ENCODE results near the gene KNDC1. TPM values are rescaled to one million over a fixed set of nuclear protein-coding genes. Genes with fewer than 3 reads are reported as not detected.

The KNDC1 gene
- total RNA-seq, 1 donor from 2014 or later = not detected

GRCh38 chr10:133157662-133158436 is 2.2 kb upstream of the KNDC1 start:
- intact Hi-C loops (cut with DNase I) = no loop called here
- ATAC-seq (ENCODE audit: poor library complexity) (no peak), DNase-seq (no peak)

- ATAC-seq (ENCODE audit: poor library complexity) (no peak), DNase-seq (no peak)
- intact Hi-C loops (cut with DNase I) = no loop called here
Measured at GRCh38 chr10:133158437-133158755, 1.6 kb upstream of the KNDC1 start.

- intact Hi-C loops (cut with DNase I) = no loop called here
- DNase-seq (peak; percentile 36), ATAC-seq (ENCODE audit: poor library complexity) (peak; percentile 15)
Measured at GRCh38 chr10:133158756-133159610, 1.0 kb upstream of the KNDC1 start.

- no peak for DNase-seq
- intact Hi-C loops (cut with DNase I) = no loop called here
- no peak for ATAC-seq (ENCODE audit: poor library complexity)
Measured at GRCh38 chr10:133159611-133159949, 439 bp upstream of the KNDC1 start.

GRCh38 chr10:133160826-133161471 is 930 bp downstream of the KNDC1 start:
- intact Hi-C loops (cut with DNase I) = no loop called here
- ATAC-seq (ENCODE audit: poor library complexity) (no peak), DNase-seq (no peak)

- ATAC-seq (ENCODE audit: poor library complexity) = no peak
- DNase-seq = no peak
- intact Hi-C loops (cut with DNase I) = no loop called here
Measured at GRCh38 chr10:133161486-133162109, 1.6 kb downstream of the KNDC1 start.

GRCh38 chr10:133162178-133162909 is 2.3 kb downstream of the KNDC1 start:
- ATAC-seq (ENCODE audit: poor library complexity) (no peak), DNase-seq (no peak)
- intact Hi-C loops (cut with DNase I) = no loop called here

- intact Hi-C loops (cut with DNase I) = no loop called here
- DNase-seq = no peak
- ATAC-seq (ENCODE audit: poor library complexity) = no peak
Measured at GRCh38 chr10:133162910-133163856, 3.2 kb downstream of the KNDC1 start.

- DNase-seq = no peak
- ATAC-seq (ENCODE audit: poor library complexity) = no peak
Measured at GRCh38 chr10:133163889-133164815, 4.1 kb downstream of the KNDC1 start.

GRCh38 chr10:133164816-133165555 is 5.0 kb downstream of the KNDC1 start:
- ATAC-seq (ENCODE audit: poor library complexity) (no peak), DNase-seq (no peak)
- intact Hi-C loops (cut with DNase I) = no loop called here

More at GRCh38 chr10:133163889-133164815, 4.1 kb downstream of the KNDC1 start:
- intact Hi-C loops (cut with DNase I) = no loop called here

- intact Hi-C loops (cut with DNase I) = no loop called here
- DNase-seq (no peak), ATAC-seq (ENCODE audit: poor library complexity) (no peak)
Measured at GRCh38 chr10:133165556-133166503, 5.8 kb downstream of the KNDC1 start.

GRCh38 chr10:133166504-133166827 is 6.4 kb downstream of the KNDC1 start:
- intact Hi-C loops (cut with DNase I) = no loop called here
- DNase-seq (no peak), ATAC-seq (ENCODE audit: poor library complexity) (no peak)

GRCh38 chr10:133166828-133167692 is 7.0 kb downstream of the KNDC1 start:
- ATAC-seq (ENCODE audit: poor library complexity) (no peak), DNase-seq (no peak)
- intact Hi-C loops (cut with DNase I) = no loop called here

Data from Right ventricle myocardium superior (tissue), 1 donor.